Islet precursor cell (in vitro differentiated cells): ENCODE data around the gene ZNF213.
"Not testable (repeated sequence)": the region's sequence is repeated elsewhere in the genome, so short reads cannot be mapped to it uniquely, and the experiment has no call there.

Experiments used
- DNase-seq: peaks from one replicate; pipeline ENCODE4 v3.0.0-alpha.2; 2018

ZNF213 gene

GRCh38 chr16:3171855-3172593 is 37.2 kb downstream of the ZNF213 start:
- peak; percentile 84 for DNase-seq

GRCh38 chr16:3173892-3174617 is 39.2 kb downstream of the ZNF213 start:
- DNase-seq = peak; percentile 88

- no peak for DNase-seq
Observed at GRCh38 chr16:3174618-3175148, 39.9 kb downstream of the ZNF213 start.

- DNase-seq = peak; percentile 88
Observed at GRCh38 chr16:3175157-3176093, 40.6 kb downstream of the ZNF213 start.

- no peak for DNase-seq
Observed at GRCh38 chr16:3179651-3180050, 44.8 kb downstream of the ZNF213 start.

- DNase-seq = peak; percentile 60
Observed at GRCh38 chr16:3180445-3180878, 45.6 kb downstream of the ZNF213 start.

GRCh38 chr16:3182293-3182607 is 47.4 kb downstream of the ZNF213 start:
- not testable (repeated sequence) for DNase-seq

- peak; percentile 90 for DNase-seq
Observed at GRCh38 chr16:3182608-3183444, 48.0 kb downstream of the ZNF213 start.

- peak; percentile 72 for DNase-seq
Observed at GRCh38 chr16:3183445-3184139, 48.8 kb downstream of the ZNF213 start.

- DNase-seq = no peak
Observed at GRCh38 chr16:3186946-3187690, 52.3 kb downstream of the ZNF213 start.

GRCh38 chr16:3187798-3188674 is 53.2 kb downstream of the ZNF213 start, which contains the start of gene OR1F1:
TSS of gene OR1F1 (plus strand) at chr16:3188204.
- DNase-seq = peak; percentile 75

GRCh38 chr16:3188675-3188924 is 53.8 kb downstream of the ZNF213 start:
- no peak for DNase-seq

GRCh38 chr16:3188925-3189825 is 54.3 kb downstream of the ZNF213 start:
- DNase-seq = peak; percentile 83

- DNase-seq = no peak
Observed at GRCh38 chr16:3189869-3190268, 55.0 kb downstream of the ZNF213 start.

- DNase-seq = no peak
Observed at GRCh38 chr16:3190949-3191353, 56.1 kb downstream of the ZNF213 start.
